GM21515 (cell line): ENCODE results near the gene SLC30A3.
"Not testable (repeated sequence)": the region's sequence is repeated elsewhere in the genome, so short reads cannot be mapped to it uniquely, and the experiment has no call there.

Source experiments
- ATAC-seq: cut with Tn5 transposase; IDR thresholded peaks from one replicate; pipeline ENCODE4 v1.9.1; 2021; ENCODE audit not compliant: unreplicated experiment

SLC30A3 gene, protein sequence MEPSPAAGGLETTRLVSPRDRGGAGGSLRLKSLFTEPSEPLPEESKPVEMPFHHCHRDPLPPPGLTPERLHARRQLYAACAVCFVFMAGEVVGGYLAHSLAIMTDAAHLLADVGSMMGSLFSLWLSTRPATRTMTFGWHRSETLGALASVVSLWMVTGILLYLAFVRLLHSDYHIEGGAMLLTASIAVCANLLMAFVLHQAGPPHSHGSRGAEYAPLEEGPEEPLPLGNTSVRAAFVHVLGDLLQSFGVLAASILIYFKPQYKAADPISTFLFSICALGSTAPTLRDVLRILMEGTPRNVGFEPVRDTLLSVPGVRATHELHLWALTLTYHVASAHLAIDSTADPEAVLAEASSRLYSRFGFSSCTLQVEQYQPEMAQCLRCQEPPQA

DNA sequence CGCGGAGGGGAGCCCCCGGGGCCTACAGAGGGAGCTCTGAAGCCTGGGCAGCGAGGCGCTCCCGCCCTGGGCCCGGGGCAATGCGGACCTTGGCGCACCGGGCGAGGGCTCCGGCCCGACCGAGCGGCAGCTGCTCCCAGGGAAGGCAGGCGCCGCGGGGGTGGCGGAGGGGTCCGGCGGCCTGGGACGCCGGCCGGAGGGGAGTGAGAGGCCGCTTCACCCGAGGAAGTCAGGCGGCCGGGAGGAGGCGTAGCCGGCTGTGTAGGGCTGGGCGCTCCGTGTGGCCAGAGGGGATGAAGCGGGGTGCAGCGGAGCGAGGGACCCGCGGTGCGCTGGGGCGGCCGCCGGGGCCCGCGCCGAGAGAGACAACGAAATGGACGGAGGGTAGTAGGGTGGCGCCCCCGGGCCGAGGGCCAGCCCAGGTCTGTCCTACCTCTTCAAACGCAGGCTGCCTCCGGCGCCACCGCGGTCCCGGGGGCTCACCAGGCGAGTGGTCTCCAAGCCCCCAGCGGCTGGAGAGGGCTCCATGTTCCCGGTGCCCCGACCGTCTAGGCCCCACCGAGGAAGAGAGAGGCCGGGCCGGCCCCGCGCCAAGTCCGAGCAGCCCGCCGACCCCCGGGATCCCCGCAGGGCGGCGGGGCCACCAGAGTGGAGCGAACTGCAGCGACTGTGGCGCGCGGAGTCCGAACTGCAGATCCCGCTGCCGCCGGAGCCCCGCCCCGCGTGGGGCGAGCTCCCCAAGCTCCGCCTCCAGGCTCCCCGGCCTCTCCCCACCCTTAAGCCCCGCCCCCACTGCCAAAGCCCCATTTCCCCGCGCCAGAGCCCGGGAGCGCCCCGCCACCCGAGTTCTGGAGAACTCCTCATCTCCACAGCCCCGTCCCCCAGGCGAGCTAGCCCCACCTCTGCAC is at the start of gene SLC30A3:
TSS of gene SLC30A3 (minus strand) at position 669 of the 908 bp plus-strand sequence. CDS start at position 528, 141 bp downstream.
- ATAC-seq, result no peak

DNA sequence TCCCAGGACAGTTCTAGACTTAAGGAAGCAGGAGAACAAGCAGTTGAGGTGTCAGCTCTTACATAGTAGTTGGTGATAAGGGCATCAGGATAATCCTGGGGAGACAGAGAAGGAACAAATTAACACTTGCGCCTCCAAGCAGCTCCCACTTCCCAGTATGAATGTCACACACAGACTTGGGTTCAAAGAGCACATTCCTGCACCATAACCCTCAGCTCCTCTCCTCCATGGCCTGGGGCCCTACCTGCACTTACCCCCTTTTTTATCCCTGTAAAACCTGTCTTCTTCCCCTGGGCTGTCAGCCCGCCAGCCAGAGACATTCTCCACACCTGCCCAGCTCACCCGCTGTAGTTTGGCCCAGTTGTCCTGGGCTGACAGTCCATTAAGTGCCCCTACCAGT is 49.3 kb upstream of the SLC30A3 start:
- no peak for ATAC-seq

DNA sequence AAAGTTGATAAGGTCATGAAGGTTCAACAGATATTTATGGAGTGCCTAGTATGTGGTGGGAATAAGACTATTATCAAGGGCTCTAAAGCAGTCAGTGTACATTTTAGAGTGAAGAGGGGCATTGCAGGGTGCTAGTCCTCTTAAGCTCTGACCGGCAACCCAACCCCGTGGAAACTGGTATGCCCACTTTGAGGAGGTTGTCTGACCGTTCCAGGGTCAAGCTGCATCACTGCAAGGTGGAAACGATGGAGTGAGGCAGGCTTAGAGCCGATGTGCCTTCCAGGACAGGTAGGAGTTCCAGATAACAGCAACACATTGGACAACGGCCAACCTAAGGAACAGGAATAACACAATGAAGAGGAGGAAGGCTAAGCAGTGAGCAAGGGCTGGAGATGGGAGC is 46.8 kb upstream of the SLC30A3 start:
- no peak for ATAC-seq

DNA sequence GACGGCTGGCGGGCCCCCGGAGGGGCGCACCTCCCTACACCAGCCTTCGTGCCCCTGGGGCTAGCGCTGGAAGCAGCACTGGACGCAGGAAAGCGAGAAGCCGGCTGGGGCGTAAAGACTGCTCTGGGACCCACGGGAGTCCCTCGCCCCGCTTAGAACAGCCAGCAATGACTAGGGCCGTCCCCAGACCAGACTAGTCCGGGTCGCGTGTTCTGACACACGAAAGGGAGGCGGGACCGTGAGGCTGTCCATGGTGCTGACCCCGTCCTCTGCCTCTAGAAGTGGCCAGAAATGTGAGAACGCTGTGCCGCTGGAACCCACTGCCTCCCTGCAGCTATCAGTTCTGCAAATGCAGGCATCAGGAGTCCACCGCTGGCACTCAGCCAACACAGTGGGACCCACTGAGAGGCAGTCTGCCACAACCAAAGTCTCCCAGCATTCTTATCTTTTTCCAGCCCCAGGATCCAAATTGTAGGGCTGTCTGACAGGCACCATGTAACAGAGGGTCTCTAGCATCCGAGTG is 45.6 kb upstream of the SLC30A3 start, which contains the start of gene UCN:
TSS of gene UCN (minus strand) at position 87 of the 523 bp plus-strand sequence. CDS start 550 bp downstream, outside the sequence.
- ATAC-seq, result no peak

DNA sequence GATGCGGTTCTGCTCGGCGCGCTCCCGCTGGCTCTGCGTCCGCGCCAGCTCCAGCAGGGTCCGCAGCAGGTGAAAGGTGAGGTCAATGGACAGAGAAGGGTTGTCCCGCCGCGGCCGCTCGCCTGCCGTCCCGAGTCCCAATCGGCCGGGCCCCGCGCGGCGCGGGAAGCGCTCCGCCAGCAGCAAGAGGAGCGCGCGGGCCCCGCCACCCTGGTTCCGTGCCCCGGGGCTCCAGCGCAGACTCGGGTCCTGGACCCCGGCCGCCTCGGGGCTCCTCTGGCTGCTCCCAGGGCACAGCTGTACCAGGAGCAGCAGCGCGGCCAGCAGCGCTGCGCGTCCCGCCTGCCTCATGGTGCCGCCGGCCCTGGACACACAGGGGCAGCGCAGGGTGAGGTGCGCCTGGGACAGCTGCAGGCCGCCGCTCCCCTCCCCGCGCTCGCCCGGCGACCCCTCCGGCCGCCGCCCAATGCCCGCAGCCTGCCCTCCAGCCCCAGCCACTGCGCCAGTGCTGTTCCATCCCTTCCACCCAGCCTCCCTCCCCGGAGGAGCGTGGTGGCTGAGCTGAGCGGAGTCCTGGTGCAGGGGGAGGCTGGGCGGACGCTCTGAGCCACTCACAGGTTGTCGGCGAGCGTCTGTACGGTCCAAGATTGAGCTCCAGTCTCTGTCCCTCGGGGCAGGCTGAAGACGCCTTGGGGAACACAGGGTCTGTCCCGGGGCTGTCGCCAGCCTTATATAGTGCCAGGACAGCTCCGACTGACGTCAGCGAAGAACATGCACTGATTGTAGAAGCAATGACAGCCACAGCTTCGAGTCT is 44.9 kb upstream of the SLC30A3 start:
- no peak for ATAC-seq

DNA sequence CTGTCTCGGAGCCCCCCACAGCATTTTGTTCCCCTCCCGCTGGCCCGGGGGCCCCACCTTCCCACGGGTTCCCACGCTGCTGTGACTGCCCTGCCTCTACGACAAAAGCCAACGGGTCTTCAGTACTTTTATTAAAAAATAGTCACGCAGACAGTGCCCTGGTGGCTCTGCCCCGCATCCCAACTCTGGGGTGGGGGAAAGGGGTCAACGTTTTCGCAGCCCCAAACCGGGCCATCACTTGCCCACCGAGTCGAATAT is 44.4 kb upstream of the SLC30A3 start:
- ATAC-seq, result no peak

DNA sequence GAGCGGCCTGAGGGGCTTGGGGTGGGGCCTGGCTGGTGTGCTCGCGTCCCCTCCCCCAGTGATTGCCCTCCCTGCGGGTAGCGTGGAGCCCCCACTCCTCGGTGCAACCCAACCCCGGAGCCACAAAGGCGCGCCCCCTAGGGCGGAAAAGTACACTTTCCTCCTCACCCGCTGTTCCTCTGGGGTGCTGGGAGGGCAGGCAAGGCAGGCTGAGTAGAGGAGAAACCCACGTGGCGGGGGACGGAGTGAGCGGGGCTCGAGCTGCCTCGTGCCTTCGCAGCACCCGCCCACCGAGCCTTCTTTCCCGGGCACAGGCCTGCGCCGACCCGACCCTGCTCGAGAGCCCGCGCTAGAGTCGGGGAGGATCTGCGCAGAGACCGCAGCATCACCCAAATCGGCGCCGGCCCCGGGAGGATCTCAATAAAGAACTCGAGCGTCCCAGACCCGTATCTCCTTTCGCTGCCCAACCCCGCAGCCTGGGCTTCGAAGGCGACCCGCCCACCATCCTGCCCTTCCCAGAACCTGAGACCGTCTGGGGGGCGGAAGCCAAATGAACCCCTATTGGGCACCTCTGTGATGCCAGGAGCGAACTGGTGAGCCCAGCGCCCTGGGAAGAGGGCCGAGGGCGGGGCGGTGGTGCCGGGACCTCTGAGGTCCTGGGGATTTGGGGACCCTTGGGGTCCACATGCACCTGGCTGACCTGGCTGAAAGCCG is 43.9 kb upstream of the SLC30A3 start:
- no peak for ATAC-seq

DNA sequence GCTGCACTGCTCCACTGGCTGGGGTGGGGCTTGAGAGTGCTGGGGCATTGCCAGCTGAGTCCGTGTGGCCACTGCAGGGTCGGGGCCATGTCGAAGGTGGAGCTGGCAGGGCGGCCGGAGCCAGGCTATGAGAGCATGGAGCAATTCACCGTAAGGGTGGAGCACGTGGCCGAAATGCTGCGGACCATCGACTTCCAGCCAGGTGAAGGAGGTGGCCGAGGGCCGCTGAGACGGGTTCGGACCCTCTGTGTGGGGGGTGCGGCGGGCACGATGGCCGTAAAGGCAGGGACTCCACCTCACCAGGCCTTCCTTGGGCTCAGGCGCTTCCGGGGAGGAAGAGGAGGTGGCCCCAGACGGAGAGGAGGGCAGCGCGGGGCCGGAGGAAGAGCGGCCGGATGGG is 43.3 kb upstream of the SLC30A3 start:
- ATAC-seq, result no peak

DNA sequence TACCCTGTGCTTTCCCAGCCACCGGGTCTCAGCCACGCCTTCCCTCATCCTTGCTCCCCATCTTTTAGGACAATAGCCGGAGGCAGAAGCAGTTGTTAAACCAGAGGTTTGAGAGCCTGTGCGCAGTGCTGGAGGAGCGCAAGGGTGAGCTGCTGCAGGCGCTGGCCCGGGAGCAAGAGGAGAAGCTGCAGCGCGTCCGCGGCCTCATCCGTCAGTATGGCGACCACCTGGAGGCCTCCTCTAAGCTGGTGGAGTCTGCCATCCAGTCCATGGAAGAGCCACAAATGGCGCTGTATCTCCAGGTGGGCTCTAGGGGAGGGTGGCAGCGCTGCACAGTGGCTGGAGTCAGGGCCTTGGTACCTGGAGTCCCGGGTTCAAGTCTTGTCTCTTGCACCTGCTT is 42.7 kb upstream of the SLC30A3 start:
- no peak for ATAC-seq

DNA sequence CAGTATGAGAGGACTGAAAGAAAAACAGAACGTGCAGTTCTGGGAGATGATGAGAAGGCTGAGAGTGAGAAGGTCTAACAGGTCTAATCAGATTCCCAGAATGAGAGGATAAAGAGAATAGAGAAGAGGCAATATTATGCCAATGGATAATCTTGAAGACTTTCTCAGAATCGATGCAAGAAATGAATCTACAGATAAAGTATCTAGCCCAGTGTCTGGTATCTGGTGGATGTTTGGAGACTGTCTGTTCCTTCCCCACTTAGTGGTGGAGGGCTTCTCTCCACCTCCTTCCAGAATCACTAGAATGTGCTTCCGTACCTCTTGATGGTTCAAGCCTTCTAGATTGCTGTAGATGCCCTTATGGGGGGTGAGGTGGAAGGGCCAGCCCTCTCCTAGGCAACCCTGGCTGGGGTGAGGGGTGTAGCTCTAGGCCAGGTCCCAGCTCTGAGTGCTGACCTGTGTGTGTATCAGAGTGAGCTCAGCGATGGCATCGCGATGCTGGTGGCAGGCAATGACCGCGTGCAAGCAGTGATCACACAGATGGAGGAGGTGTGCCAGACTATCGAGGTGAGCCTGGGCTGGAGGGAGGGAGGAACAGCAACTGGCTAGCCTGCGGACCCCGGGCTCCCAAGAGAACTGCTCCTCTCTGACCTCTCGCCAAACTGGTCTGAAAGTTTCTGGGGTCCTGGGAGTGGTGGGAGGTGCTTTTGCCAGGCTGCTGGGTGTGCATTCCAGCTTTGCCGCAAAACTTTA is 41.8 kb upstream of the SLC30A3 start:
- ATAC-seq, result no peak

DNA sequence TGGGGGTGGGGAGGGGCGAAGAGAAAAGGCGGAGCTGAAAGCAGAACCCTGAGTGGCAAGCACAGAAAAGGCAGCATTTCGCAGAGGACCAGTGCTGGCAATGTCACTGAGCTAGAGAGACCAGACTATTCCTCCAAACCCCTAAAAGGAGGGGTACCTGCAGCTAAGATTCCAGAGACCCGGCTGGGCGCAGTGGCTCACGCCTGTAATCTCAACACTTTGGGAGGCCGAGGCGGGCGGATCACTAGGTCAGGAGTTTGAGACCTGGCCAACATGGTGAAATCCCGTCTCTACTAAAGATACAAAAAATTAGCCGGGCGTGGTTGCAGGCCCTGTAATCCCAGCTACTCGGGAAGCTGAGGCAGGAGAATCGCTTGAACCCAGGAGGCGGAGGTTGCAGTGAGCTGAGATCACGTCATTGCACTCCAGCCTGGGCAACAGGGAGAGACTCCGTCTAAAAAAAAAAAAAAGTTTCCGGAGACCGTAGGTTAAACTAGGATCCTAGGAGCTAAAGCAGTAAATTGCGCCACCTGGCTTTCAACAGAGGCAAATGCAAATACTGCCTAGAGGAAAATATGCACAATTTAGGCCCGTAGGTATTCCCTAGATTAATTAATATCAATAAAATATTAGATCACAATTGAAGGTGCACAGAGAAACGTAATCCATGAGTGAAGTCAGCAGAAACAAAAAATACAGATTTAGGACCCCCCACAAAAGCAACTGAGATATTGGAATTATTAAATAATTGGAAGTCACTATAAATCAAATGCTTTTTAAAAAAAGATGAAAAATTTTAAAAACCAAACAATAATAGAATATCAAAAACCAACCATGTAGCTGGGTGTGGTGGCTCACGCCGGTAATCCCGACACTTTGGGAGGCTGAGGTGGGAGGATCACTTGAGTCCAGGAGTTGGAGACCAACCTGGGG is 40.5 kb upstream of the SLC30A3 start:
- ATAC-seq, result no peak

DNA sequence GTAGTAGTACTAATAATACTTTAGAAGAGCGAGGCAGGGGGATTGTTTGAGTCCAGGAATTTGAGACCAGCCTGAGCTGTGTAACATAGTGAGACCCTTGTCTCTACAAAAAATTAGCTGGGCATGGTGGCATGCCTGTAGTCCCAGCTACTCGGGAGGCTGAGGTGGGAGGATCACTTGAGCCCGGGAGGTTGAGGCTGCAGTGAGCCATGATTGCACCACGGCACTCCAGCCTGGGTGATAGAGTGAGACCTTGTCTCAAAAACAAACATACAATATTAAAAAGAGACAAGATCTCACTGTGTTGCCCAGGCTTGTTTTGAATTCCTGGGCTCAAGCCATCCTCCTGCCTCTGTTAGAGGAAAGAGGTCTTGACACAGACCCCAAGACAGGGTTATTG is 37.8 kb upstream of the SLC30A3 start:
- ATAC-seq, result not testable (repeated sequence)

DNA sequence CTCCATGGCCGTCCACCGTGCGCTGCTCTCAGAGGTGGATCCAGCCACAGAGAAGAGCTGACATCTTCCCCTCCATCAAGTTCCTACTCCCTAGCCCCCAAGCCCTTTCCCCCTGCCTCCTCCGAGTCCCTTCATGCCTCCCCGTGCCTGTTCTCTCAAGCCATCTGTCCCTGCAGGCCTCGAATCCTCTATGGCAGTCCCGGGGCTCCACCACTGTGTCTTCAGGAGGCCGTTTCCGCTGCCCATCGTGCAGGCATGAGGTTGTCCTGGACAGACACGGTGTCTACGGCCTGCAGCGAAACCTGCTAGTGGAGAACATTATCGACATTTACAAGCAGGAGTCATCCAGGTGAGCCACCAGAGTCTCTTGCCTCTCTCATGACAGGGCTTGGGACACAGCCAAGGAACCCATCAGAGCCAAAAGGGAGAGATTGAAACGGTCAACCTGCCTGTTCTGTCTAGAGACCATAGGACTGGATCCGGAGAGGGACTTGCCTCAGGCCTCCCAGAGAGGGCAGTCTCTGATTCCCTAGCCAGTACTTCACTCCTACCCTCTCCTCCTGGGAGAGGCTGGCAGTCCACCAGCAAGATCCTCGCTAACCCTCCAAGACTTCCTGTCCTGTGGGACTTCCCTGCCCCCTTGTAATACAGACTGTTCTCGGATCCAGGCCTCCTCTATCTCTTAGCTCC is 35.7 kb upstream of the SLC30A3 start:
- ATAC-seq, result no peak

DNA sequence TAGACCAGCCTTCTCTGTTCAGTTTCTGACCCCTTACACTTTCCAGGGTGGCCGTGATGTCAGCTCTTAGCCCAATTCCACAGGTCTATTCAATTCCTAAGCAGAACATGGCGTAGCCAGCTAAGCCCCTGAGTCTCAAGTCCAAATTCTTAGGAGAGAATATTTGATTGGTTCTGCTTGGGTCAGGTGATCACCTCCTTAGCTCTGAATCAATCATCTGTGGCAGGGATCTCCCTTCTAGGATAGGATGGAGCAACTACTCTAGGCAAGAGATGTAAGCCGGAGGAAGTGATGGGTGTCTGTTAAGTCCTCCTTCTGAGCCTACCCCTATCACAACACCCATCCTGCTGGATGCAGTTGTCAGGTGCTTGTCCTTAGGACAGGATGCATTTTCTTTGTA is 34.3 kb upstream of the SLC30A3 start:
- no peak for ATAC-seq

DNA sequence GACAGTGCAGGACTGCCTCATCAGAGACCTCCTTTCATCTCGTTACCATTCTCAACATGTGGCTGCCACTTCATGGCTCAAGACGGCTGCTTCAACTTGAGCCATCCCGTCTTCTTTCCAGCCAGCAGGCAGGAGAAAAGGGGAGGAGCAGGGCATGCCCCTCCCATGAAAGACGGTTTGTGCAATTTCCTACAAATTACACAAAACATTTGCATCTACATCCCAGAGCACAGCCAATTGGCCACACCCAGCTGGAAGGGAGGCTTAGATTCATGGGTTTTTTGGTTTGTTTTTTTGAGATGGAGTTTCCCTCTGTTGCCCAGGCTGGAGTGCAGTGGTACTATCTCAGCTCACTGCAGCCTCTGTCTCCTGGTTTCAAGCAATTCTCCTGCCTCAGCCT is 33.6 kb upstream of the SLC30A3 start:
- ATAC-seq, result no peak

DNA sequence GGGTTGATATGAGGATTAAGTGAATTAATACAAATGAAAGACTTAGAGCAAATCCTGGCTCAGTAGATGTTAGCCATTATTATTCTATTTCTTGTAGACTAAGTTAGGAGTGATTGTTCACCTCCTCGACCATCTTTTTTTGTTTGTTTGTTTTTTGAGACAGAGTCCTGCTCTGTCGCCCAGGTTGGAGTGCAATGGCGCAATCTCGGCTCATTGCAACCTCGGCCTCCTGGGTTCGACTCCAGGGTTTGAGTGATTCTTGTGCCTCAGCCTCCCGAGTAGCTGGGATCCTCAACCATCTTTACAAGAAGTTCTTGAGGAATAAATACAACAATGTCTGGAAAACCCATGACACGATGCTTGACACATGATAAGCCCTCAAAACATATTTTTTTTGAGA is 32.1 kb upstream of the SLC30A3 start:
- ATAC-seq, result no peak

DNA sequence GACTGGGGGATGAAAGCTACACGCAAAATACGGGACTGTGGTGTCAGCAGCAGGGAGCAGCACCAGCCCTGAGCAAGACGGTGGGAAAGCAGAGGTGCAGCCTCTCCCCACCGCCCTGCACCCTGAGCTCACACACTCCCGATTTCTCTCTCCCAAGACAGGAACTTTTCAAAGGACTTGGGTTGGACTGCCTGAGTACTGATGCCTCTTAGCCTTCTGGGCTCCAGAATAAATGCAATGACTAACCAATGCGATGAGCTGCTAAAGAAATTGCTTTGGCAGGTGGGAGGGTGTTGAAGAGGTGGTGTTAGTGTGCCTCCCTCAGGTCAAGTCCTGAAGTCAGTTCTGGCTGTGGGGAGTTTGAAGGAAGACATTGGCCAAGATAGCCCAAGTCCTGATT is 29.0 kb upstream of the SLC30A3 start:
- no peak for ATAC-seq

DNA sequence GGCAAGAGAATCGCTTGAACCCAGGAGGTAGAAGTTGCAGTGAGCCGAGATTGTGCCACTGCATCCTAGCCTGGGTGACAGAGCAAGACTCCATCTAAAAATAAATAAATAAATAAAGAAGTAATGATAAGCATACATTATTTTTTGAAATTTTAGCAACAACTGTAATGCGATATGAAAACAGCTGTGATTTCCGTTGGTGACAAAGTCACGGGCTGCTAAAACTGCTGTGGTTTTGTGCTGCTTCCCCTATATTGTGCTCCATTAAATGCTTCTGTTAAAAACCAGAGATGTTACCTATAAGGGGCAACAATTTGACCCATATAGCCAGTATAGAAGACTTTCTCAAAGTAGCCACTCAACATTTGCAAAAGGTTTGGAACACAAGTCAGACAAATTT is 27.7 kb upstream of the SLC30A3 start:
- ATAC-seq, result no peak
